GM12878 (cell line): Measurements from ENCODE around the gene CPNE4. TPM values are rescaled to one million over a fixed set of nuclear protein-coding genes. Genes with fewer than 3 reads are reported as not detected.

ENCODE experiments used
- ATAC-seq: fragments of 200-7000 bp; cut with Tn5 transposase; 3 replicates; pipeline ENCODE4 v1.9.1; 2020; ENCODE audit warnings: mild to moderate bottlenecking, moderate library complexity
- BruUV-seq: library from RNA; stranded (reverse); fragments of 400-500 nt; replicated peaks from 2 replicates; lab custom pipeline; 2021; lab: Mats Ljungman, UMichigan
- CTCF ChIA-PET: fragments of 300-600 bp; sonication (Branson Sonifier 250); formaldehyde crosslinking; extraction: SDS; loops from one replicate; lab custom pipeline; 2021; ENCODE audit warnings: inconsistent platforms; lab: Yijun Ruan, JAX
- POLR2A ChIA-PET: fragments of 350-600 bp; formaldehyde crosslinking; extraction: SDS; loops from one replicate; lab custom pipeline; 2021; ENCODE audit warnings: inconsistent platforms; lab: Charles Lee
- RAD21 ChIA-PET: fragments of 300-600 bp; sonication (Branson Sonifier 250); formaldehyde crosslinking; loops from one replicate; lab custom pipeline; 2023; ENCODE audit warnings: antibody characterized with exemption; ENCODE audit not compliant: unreplicated experiment; lab: Charles Lee
- SMC1A ChIA-PET: fragments of 300-600 bp; sonication (Branson Sonifier 250); formaldehyde crosslinking; loops from one replicate; lab custom pipeline; 2023; ENCODE audit not compliant: unreplicated experiment, uncharacterized antibody; lab: Charles Lee
- DNase-seq: peaks from one replicate; pipeline ENCODE4 v3.0.0-alpha.2; 2011; ENCODE audit warnings: low read depth, low spot score
- FAIRE-seq: peaks from 3 replicates; lab custom pipeline; 2011; peaks lifted over from hg19 to GRCh38; lab: Jason Lieb, UNC
- H2AFZ ChIP-seq: 2 replicates; pipeline ENCODE4 v1.6.0; 2011; ENCODE audit warnings: low read depth, low read length, control low read depth; ENCODE audit not compliant: control insufficient read depth
- H3K27ac ChIP-seq: 2 replicates; pipeline ENCODE4 v1.5.1; 2011; ENCODE audit warnings: control low read depth; ENCODE audit not compliant: control insufficient read depth, insufficient read depth
- H3K27me3 ChIP-seq, 2 experiments: replicated peaks in 1 of 2; 2 replicates each; pipeline versions ENCODE4 v1.6.0 to v1.6.1; 2011; ENCODE audit warnings: low read length in 1 of 2; ENCODE audit not compliant: control insufficient read depth in 2 of 2, insufficient read depth in 2 of 2
- H3K36me3 ChIP-seq, 2 experiments: 2 replicates each; pipeline ENCODE4 v1.5.1; 2011; ENCODE audit warnings: low read length in 1 of 2; ENCODE audit not compliant: control insufficient read depth in 2 of 2, insufficient read depth in 2 of 2
- H3K4me1 ChIP-seq: 2 replicates; pipeline ENCODE4 v1.6.1; 2011; ENCODE audit warnings: mild to moderate bottlenecking, low read length, moderate library complexity, mixed read lengths; ENCODE audit not compliant: control insufficient read depth, insufficient read depth
- H3K4me2 ChIP-seq: 2 replicates; pipeline ENCODE4 v1.6.0; 2011; ENCODE audit warnings: control low read depth; ENCODE audit not compliant: control insufficient read depth, insufficient read depth
- H3K4me3 ChIP-seq: fragments of 200-600 bp; sonication (generic); 2 replicates; pipeline ENCODE4 v1.5.1; 2016
- H3K79me2 ChIP-seq: 2 replicates; pipeline ENCODE4 v1.6.0; 2011; ENCODE audit warnings: low read length; ENCODE audit not compliant: control insufficient read depth, insufficient read depth
- H3K9ac ChIP-seq: 2 replicates; pipeline ENCODE4 v1.8.0; 2011; ENCODE audit warnings: low read length, control low read depth, mixed read lengths; ENCODE audit not compliant: control insufficient read depth, insufficient read depth
- H3K9me3 ChIP-seq: replicated peaks from 3 replicates; pipeline ENCODE4 v1.5.1; 2011; ENCODE audit warnings: mild to moderate bottlenecking, low read length; ENCODE audit not compliant: control insufficient read depth, insufficient read depth
- H4K20me1 ChIP-seq: 2 replicates; pipeline ENCODE4 v1.6.0; 2011; ENCODE audit not compliant: control insufficient read depth, insufficient read depth
- BCL3 ChIP-seq: IDR thresholded peaks from 2 replicates; pipeline ENCODE4 v1.6.1; 2011; ENCODE audit warnings: borderline replicate concordance, low read depth, mild to moderate bottlenecking, moderate library complexity, low read length; ENCODE audit not compliant: insufficient read depth, poor library complexity, severe bottlenecking
- CEBPZ ChIP-seq: fragments of 150-350 bp; IDR thresholded peaks from 2 replicates; pipeline ENCODE4 v1.6.1; 2016; ENCODE audit warnings: low read depth, low read length
- CHD1 ChIP-seq: IDR thresholded peaks from 2 replicates; pipeline ENCODE4 v1.6.1; 2012; ENCODE audit warnings: low read depth, low read length, improper control_type of control experiment
- CREM ChIP-seq: IDR thresholded peaks from 2 replicates; pipeline ENCODE4 v1.6.1; 2014; ENCODE audit warnings: antibody characterized with exemption, low read depth
- FOXM1 ChIP-seq: IDR thresholded peaks from 2 replicates; pipeline ENCODE4 v1.6.1; 2012; ENCODE audit warnings: low read depth, mild to moderate bottlenecking, inconsistent platforms, low read length, moderate library complexity
- NFYB ChIP-seq: IDR thresholded peaks from 2 replicates; pipeline ENCODE4 v1.6.1; 2011; ENCODE audit warnings: low read depth, mild to moderate bottlenecking, low read length, improper control_type of control experiment, moderate library complexity; ENCODE audit not compliant: insufficient read depth
- POLR2AphosphoS2 ChIP-seq: IDR thresholded peaks from 2 replicates; pipeline ENCODE4 v1.6.1; 2011; ENCODE audit warnings: low read depth, mild to moderate bottlenecking, low read length, improper control_type of control experiment, moderate library complexity
- SP1 ChIP-seq: IDR thresholded peaks from one replicate; pipeline ENCODE4 v1.6.1; 2011; ENCODE audit warnings: low read depth, low read length
- SREBF1 ChIP-seq: IDR thresholded peaks from 2 replicates; pipeline ENCODE4 v1.6.1; 2012; ENCODE audit warnings: mild to moderate bottlenecking, low read length
- SRF ChIP-seq, 2 experiments: IDR thresholded peaks; 2 replicates each; pipeline ENCODE4 v1.6.1; 2011; ENCODE audit warnings: low read depth in 2 of 2, low read length in 2 of 2, mild to moderate bottlenecking in 1 of 2, moderate library complexity in 1 of 2
- STAT3 ChIP-seq: IDR thresholded peaks from 2 replicates; pipeline ENCODE4 v1.6.1; 2011; ENCODE audit warnings: low read depth, low read length, improper control_type of control experiment
- WGBS: methylation state at CpG from one replicate; pipeline ENCODE4 v1.1.6; 2016; ENCODE audit warnings: low lambda C conversion rate; ENCODE audit not compliant: insufficient replicate concordance, insufficient coverage; ENCODE audit errors: missing lambda C conversion rate; 5-methylcytosine and 5-hydroxymethylcytosine counted together
- in situ Hi-C: fragments of 300-500 bp; cut with MboI; formaldehyde crosslinking; loops from 9 replicates; pipeline ENCODE4 v1.14.3; 2018; ENCODE audit warnings: mixed read lengths
- intact Hi-C: fragments of 100-400 bp; cut with micrococcal nuclease; formaldehyde crosslinking; loops from one replicate; pipeline ENCODE4 v1.14.2; 2022; ENCODE audit not compliant: unreplicated experiment
- polyA plus RNA-seq, 11 experiments: library from polyadenylated mRNA; depleted of rRNA in 4 of 11; unstranded in 6 of 11; stranded (reverse) in 5 of 11; fragments of >200 nt; fragmentation: Nextera tagmentation in 4 of 11; fragmentation: Illumina TruSeq in 1 of 11; extraction: Ambion mirVana in 4 of 11; extraction: Trizol in 1 of 11; gene quantifications; 1 replicate in 1 of 11; 2 replicates in 10 of 11; pipeline versions ENCODE4 v1.2.1 to v1.2.3, GENCODE V29; 2011 to 2016; ENCODE audit warnings: inconsistent platforms in 2 of 11, missing spikeins in 2 of 11, low read depth in 1 of 11
- total RNA-seq, 4 experiments: library from RNA; depleted of rRNA in 3 of 4; stranded (reverse); fragments of >200 nt in 3 of 4; fragmentation: Illumina TruSeq in 1 of 4; extraction: Trizol in 1 of 4; gene quantifications; 2 replicates each; pipeline versions ENCODE4 v1.2.1 to v1.2.3, GENCODE V29; 2013 to 2021
- TF ChIP-seq, protein P1 (sequence below): fragments of 450-650 bp; IDR thresholded peaks from 2 replicates; pipeline ENCODE4 v1.6.1; 2018; ENCODE audit warnings: borderline replicate concordance, mild to moderate bottlenecking; ENCODE audit not compliant: partially characterized antibody

Gene CPNE4
- total and polyA plus RNA-seq, 10 of the 15 experiments (the other 5 are each of a cell fraction or from before 2014, with no cell fraction given) = 0.17 to 1.9 (median 0.48) TPM; not detected in 1

DNA sequence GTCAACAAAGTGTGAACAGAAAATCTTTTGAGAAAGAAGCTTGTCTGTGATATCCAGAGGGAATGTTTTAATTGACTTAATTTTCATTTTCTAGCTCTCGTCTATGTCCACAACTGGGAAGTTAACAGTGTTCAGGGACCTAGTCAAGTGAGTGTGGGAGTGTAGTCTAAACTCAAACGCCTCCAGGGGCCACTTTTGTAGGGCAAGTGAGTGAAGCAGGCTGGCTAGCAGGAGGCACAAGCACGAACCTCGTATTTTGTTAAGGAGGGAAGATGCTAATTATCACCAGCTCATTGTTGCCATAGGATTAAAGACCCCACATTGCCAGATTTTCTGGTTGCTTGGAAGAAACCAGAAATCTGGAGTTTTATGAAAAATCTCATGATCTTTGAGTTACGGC is 135.8 kb downstream of the CPNE4 start:
- WGBS = 20% methylated on average over 5 of the region's 5 CpGs
- no peaks in the 10 kb centered on the region for H3K27me3 ChIP-seq
- in situ Hi-C loops = no loop called here
- no peak overlapping the region for H3K4me3 ChIP-seq
- ATAC-seq (no peak), FAIRE-seq (no peak), DNase-seq (no peak)
- no peaks in the 10 kb centered on the region for H3K9me3 ChIP-seq
- intact Hi-C loops = no loop called here
- no peaks in the 10 kb centered on the region for H3K36me3 ChIP-seq
- H3K27ac ChIP-seq = no peak overlapping the region
- TF ChIP-seq SRF (IDR thresholded peaks at IDR 0.05; ENCODE audit: low read depth in 2 of 2, low read length in 2 of 2) (no peak), FOXM1 (no peak), STAT3 (no peak), NFYB (no peak), SP1 (no peak), CEBPZ (no peak), CHD1 (no peak), SREBF1 (no peak), BCL3 (no peak), CREM (no peak), POLR2AphosphoS2 (no peak)
- TF ChIP-seq, protein P1, sequence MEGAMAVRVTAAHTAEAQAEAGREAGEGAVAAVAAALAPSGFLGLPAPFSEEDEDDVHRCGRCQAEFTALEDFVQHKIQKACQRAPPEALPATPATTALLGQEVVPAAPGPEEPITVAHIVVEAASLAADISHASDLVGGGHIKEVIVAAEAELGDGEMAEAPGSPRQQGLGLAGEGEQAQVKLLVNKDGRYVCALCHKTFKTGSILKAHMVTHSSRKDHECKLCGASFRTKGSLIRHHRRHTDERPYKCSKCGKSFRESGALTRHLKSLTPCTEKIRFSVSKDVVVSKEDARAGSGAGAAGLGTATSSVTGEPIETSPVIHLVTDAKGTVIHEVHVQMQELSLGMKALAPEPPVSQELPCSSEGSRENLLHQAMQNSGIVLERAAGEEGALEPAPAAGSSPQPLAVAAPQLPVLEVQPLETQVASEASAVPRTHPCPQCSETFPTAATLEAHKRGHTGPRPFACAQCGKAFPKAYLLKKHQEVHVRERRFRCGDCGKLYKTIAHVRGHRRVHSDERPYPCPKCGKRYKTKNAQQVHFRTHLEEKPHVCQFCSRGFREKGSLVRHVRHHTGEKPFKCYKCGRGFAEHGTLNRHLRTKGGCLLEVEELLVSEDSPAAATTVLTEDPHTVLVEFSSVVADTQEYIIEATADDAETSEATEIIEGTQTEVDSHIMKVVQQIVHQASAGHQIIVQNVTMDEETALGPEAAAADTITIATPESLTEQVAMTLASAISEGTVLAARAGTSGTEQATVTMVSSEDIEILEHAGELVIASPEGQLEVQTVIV = no peak
- no peak overlapping the region for H3K9ac ChIP-seq
- RAD21 ChIA-PET = no interaction called here
- BruUV-seq = no TSS peak
- H4K20me1 ChIP-seq = no peaks in the 10 kb centered on the region
- H2AFZ ChIP-seq = no peak overlapping the region
- H3K4me1 ChIP-seq = no peaks in the 10 kb centered on the region
- POLR2A ChIA-PET = no interaction called here
- SMC1A ChIA-PET = no interaction called here
- H3K4me2 ChIP-seq = no peak overlapping the region
- H3K79me2 ChIP-seq = no peaks in the 10 kb centered on the region
- CTCF ChIA-PET = interaction anchor here (1.1 kb wide), 1 partner anchor 136 kb away, joined by 3 read pairs; the partner anchor contains the start of gene CPNE4
